Head of caudate nucleus (tissue), 42 donors: ENCODE results near the gene ZMYND8.
A peak's percentile ranks its signal among the peaks of the same experiment; 100 is the strongest.
"Not testable (repeated sequence)": the region's sequence is repeated elsewhere in the genome, so short reads cannot be mapped to it uniquely, and the experiment has no call there.

Experiments
- DNase-seq, 42 donors: peaks; one replicate each; pipeline versions ENCODE4 v3.0.0 to v3.0.0-alpha.2; 2020 to 2021; ENCODE audit warnings: mixed read lengths in 7 of 42
- intact Hi-C: fragments of 100-400 bp; cut with DNase I; formaldehyde crosslinking; loops from one replicate; pipeline ENCODE4 v1.15.0; 2022

Gene ZMYND8

DNA sequence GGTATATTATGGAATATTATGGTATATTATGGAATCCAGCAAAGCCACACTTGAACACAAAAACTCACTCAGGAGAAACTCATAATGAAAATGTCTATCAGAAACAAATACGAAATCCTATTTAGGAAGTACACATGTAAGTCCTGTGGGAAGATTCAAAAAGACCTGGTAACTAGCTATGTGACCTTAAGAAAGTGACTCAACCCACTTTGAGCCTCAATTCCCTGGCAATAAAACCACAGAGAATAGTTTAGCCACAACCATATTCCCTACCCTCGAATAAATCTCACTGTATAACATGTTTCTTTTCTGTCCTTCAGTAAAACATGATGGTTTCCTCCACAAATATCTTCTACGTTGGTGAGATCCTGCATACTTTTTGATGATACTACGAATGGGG, 56.4 kb downstream of the ZMYND8 start:
- intact Hi-C loops = no loop called here
- no peak for DNase-seq

DNA sequence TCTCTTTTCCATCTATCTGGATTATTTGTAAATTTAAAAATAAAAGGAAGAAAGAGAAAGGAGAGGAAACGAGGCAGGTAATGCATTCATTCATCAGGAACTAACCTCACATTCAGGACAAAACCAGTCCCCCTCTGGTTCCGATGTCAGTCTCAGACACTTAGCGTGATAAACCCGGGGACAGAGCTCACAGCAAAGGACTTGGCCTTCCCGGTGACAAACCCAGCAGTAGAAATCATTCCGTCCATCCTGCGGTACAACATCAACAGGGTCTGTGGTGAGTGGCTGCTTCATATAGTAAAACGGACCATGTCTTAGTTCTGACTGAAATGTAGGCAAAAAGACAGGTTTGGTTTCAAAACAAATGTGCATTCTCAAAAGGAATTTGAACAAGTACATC, 57.9 kb downstream of the ZMYND8 start:
- DNase-seq = no peak

DNA sequence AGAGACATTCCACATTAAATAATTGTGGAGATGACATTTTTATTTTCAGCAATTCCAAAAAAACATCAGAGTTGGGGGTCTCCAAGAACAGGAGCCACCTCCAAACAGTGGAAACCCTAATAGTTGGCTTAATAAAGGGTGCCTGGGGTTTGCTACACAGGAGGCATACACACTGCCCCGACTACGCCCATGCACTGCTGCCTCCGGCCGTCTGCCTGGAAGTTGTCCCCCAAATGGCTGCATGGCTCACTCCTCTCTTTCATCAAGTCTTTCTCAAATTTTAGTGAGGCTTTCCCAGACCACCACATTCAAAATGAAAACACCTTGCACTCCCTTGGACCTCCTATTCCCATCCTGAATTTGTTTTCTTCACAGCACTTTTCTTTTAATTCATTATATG, 58.8 kb downstream of the ZMYND8 start:
- no peak for DNase-seq
- intact Hi-C loops = no loop called here

More for the DNA sequence above, 57.9 kb downstream of the ZMYND8 start:
- intact Hi-C loops = no loop called here

DNA sequence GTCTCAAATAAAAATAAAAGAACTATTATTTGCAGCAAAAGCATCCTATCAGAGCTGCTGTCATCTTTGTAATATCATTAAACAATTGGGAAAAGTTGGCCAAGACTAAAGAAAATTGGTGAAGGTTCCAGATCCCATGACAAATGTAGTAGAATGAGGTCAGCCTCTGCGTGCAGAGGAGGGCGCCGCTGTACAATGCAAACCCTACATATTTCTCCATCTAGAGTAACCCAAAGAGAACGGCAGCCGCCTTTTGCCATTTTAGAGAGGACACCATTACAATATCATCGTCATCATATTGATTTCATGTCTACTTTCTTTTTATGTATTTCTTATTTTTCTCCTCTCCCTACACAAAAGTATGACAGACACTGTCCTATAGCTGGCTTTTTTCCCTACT, 59.5 kb downstream of the ZMYND8 start:
- intact Hi-C loops = no loop called here
- peak in 12 of 42 donors; percentile 26 to 81 (median 46) for DNase-seq

DNA sequence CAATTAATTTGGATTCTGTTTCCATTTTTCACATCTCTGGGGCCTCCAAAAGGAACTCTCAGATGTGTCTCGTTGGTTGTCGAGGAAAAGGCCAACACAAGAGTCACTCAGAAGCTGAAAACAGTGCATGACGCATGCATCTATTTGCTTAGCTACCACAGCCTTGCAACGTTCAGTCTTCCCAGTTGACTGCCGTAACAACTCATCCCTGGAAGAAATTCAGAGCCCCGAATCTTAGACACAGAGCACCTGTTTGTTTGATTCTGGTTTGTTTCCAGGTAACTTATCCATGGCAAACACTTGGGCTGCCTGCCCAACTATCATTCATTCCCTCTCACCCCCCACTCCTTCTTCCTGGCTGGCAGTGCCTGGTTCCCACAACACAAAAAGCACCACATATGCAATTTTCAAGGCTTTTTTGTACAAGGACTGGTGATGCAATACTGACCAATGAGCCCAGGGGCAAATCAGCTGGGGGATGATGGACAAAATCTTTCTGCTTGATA, 60.5 kb downstream of the ZMYND8 start:
- intact Hi-C loops = no loop called here
- DNase-seq = peak in 12 of 42 donors; percentile 19 to 69 (median 36)

DNA sequence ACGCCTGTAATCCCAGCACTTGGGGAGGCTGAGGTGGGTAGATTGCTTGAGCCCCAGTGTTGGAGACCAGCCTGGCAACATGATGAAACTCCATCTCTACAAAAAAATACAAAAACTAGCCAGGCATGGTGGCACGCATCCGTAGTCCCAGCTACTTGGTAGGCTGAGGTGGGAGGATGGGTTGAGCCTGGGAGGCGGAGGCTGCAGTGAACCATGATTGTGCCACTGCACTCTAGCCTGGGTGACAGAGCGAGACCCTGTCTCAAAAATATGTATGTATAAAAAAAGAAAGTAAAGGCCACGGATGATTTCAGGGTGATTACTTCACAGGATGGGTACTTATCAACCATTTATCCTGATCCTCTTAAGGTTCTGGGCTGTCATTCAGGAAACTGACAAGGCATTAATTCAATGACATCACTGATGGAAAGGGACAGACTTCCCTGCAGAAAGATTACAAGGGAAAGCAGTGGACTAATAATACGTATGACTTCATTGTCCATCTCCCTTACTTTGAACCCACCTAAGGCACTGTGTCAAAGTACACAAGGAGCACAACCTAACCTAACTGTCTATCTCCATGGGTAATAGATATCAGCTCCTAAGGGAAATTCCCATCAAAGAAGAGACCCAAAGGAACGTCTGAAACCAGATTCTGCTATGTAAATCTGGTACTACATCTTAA, 61.2 kb downstream of the ZMYND8 start:
- intact Hi-C loops = no loop called here
- DNase-seq = no peak

DNA sequence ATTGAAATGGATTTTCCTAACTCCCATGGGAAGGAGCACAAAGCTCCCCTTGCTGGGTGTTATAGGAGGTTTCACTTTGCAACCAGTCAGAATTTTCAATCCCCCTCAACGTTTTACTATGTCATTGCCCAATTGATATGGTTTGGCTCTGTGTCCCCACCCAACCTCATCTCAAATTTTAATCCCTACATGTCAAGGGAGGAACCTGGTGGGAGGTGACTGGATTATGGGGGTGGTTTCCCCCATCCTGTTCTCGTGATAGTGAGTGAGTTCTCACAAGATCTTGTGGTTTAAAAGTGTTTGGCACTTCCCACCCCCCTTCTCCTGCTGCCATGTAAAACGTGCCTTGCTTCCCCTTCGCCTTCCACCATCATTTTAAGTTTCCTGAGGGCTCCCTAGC, 62.9 kb downstream of the ZMYND8 start:
- peak in 1 of 42 donors; percentile 11 for DNase-seq
- intact Hi-C loops = no loop called here

DNA sequence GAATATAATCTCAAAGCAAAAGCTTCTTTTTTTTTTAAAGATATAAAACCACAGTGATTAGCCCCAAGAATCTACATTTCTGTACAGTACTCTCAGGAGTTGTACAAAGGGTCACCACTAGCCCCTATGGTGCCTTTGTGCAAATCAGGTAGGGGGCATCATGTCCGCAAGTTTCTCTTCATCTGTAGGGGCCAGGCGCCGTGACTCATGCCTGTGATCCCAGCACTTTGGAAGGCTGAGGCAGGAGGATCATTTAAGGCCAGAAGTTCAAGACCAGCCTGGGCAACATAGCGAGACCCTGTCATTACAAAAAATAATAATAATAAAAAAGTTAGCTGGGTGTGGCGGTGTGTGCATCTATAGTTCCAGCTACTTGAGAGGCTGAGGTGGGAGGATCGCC, 63.9 kb downstream of the ZMYND8 start:
- peak in 1 of 42 donors; percentile 21 for DNase-seq
- intact Hi-C loops = no loop called here

DNA sequence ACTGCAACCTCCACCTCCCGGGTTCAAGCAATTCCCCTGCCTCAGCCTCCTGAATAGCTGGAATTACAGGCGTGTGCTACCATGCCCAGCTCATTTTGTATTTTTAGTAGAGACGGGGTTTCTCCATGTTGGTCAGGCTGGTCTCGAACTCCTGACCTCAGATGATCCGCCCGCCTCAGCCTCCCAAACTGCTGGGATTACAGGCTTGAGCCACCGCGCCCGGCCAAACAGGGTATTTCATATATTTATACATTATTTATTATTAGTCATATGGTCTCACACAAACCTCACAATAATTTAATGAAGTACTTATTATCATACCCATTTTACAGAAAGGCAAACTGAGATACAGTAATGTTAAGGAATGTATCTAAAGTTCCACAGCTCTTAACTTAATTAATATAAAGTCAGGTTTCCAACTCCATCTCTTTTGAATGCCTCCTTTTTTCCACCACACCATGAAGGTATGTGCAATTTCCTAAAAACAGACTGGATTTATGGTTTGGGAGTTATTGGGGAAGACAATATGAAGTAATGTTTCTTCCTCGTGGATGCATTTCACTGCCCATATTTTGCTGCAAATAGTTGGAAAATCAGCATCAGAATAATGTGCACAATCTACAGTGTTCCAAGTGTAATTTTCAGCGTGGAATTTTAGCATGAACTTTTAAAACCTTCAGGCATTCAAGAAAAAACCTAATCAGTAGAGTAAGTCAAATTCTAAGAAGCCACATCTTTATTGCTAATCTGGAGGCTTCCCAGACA, 65.7 kb downstream of the ZMYND8 start:
- intact Hi-C loops = no loop called here
- no peak for DNase-seq

DNA sequence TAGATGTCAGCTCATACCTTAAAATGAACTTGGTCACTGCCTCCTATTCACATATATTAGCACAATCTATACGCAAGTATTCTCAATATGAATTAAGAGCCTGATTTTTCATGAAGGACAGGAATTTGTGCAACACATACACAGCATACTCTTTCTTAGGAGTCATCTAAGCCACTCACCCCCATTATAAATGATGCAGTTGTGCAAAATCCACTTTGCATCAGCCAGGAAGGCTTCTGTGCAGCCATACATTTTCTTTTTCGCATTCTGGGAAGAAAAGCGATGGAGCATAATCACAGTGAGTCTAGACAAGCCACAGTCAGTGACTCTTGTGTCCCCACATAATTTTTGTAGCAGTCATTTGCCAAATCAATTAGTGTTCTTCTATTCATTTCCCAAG, 66.5 kb downstream of the ZMYND8 start:
- intact Hi-C loops = no loop called here
- DNase-seq = no peak

DNA sequence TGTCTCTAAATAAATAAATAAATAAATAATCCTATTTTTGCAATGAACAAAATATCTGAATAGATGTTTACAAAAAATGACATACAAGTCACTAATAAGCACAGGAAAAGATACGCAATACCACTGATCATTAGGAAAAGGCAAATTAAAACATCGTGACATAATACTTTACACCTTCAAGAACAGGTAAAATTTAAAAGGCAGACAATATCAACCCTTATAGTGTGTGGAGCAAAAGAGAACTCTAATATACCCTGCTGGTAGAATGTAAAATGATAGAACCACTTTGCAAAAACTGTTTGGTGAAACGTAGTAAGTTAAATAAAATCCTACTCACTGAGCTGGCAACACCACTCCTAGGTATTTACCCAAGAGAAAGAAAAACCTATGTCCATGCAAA, 67.4 kb downstream of the ZMYND8 start:
- no peak for DNase-seq
- intact Hi-C loops = no loop called here

DNA sequence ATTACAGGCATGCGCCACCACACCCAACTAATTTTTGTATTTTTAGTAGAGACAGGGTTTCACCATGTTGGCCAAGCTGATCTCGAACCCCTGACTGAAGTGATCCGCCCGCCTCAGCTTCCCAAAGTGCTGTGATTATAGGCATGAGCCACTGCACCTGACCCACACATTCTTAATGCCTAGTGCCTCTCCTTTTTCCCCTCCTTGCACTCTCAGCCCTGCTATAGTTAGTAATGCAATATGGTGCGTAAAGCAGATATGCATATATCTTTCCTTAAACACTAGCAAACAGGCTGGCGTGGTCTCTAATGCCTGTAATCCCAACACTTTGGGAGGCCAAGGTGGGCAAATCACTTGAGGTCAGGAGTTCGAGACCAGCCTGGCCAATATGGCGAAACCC, 68.0 kb downstream of the ZMYND8 start:
- DNase-seq, intact Hi-C loops: not testable (repeated sequence)

DNA sequence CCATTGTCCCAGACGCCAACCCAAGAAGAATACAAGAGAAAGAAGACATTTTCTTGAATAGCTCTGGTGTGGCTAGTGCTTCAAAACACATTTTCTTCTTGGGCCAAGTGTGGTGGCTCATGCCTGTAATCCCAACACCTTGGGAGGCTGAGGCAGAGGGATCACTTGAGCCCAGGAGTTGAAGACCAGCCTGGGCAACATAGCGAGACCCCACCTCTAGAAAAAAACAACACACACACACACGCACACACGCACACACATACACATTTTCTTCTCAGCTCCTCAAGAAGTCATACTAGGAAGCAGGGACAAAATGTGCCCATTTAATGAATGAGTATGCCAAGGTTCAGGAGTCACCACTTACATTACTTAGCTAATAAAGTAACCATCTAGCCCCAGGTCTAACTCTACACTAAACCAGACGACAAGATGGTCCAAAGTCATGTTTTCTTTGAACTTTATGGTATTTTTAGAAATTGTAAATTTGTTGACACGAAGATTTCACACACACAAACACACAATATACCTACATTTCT, 68.8 kb downstream of the ZMYND8 start:
- no peak for DNase-seq
- intact Hi-C loops = no loop called here

DNA sequence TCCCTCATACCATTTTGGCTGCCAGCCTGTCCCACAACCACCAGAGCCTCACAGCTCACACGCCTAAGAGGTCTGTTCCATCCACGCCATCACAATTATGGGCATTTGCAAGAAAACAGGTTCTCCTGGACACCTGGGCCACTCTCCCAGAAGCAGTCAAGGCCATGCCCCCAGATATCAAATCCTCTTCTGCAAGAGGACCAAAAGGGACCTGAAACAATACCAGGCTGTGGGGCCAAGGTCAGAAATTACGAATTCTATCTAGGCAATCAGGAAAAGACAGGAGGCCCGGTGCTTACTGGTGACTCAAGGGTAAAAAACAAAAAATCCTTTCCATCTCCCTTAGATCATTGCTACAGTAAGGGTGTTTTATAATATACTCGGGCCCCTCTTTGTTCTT, 69.8 kb downstream of the ZMYND8 start:
- intact Hi-C loops = no loop called here
- no peak for DNase-seq

DNA sequence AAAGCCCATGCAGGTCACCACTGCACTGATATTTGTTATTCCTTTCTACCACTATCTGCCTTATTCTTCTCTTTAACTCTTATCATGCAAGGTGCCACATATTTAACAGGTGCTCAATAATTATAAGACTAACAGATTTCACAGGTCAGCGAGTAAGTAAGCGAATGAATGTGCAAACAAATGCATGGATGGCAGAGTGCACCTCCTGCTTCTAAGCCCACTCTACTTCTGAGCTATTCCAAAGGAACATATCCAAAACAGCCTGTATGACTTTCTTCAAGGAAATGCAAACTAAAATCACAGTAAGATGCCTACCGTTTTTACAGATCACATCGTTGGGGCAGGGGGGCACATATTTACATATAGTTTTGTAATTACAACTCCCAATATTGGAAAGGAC, 71.3 kb downstream of the ZMYND8 start:
- intact Hi-C loops = no loop called here
- DNase-seq = no peak

DNA sequence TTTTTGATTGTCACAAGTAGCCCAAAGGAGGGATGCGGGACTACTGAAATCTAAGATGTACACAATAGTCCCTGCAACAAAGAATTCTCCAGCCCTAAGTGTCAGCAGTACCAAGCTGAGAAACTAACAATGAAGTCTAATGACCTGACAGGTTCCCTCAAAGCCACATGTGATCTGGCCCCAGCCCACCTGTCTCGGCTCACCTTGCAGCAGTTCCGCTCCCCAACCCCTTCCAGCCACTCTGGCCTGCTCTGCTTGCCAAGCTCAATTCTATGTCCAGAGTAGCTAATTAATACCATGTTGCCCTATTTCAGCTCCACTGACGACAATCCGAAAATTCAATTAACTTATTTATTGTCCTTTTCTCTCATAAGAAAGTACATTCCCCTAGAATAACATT, 72.1 kb downstream of the ZMYND8 start:
- intact Hi-C loops = no loop called here
- DNase-seq = no peak

DNA sequence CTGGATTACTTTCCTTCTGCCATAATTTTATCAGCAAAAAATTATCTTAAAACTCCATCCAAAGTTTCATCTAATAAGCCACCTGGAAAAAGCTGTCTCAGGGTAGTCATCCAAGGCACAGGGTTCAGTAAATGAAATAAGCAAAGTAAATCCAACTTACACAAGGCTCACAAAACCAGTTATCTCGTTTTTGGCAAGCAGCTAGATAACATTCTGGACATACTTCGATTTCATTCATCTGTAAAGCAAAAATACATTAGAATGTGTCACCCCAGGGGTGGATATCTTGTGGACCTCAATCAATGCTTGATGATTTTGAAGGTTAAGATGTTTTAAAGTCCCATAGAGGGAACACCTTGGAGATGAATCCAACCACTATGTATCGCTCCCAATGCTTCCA, 73.1 kb downstream of the ZMYND8 start:
- intact Hi-C loops = no loop called here
- no peak for DNase-seq

DNA sequence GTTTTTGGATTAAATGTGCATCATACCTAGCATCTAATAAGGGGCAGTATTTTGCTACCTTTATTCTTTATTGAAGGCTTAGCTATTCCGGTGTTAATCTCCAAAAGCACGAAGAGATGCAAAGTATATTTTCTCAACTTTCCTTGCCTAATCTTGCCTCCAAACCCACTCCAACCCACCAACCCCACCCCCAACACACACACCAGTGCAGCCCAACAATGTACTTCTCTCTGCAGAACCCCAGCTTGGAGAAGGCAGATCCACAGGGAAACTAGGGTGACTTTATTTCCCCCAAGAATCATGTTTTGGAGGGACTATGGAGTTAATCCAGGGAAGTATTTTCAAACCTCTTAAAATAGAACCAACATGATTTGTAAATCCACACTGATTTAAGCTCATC, 73.6 kb downstream of the ZMYND8 start:
- DNase-seq = no peak
- intact Hi-C loops = no loop called here

DNA sequence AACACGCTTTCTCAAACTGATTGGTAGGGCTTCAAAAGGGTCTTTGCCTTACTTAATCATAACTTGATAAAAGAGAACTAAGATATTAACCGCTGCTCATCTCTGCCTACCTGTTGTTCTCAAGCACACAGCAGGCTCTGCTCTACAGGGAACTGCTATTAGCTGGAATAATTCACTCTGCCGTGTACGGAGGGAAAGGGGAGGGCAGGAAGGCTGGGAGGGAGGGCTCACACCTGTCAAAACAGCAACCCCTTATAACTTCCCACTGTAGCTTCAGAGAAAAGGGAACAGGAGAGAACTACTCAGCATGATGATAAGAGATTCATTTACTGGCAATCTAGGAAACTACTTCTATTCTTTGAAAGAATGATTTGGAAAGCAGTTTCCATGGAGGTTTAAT, 75.1 kb downstream of the ZMYND8 start:
- intact Hi-C loops = no loop called here
- DNase-seq = peak in 19 of 42 donors; percentile 20 to 75 (median 44)

DNA sequence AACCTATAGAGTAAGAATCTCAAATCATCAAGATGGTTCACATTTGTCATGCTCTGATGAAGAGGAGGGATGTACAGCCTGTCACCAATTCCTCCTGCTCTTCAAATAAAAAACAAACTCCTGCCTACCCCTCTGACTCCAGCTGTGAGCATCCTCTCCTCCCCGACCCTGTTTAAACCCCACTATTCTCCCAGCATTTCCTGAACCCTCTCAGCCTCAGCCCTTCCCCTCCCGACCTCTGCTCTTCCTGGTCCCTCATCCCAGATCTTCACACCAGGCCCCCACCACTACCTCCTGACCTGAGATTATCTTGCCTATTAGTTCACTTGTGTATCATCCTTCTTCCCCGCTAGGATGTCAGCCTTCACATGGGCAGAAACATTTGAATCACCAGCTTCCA, 75.8 kb downstream of the ZMYND8 start:
- intact Hi-C loops = no loop called here
- no peak for DNase-seq

DNA sequence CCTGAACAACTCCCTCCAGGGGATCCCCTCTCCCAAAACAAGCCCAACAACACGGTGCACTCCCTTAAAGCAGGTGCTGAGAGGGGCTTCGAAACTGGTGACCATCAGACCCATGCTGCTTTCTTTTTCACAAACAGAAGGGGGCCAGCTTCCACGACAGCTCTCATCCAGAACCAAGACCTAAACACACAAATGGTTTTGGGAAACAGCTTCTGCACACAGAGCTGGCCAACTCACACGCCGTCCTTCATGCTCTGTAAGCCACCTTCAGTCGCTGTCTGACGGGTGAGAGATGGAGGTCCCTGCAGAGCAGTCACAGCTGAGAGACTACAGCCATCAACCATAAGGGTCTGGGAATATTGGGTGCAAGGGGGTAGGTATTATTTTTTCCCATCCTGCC, 76.3 kb downstream of the ZMYND8 start:
- no peak for DNase-seq
- intact Hi-C loops = no loop called here
